ENCODE measurements around the gene CHST3.

GRCh38 chr10:72000073-72001032 lies 36.2 kb downstream of the CHST3 start:
- TF ChIP-seq GATA2 (IDR thresholded peaks at IDR 0.05; ENCODE audit: low read depth, low read length) (no peak), GATA3 (IDR thresholded peaks at IDR 0.05; ENCODE audit: low read depth, low read length) (no peak)

Measured in SH-SY5Y (cell line).